Measurements from ENCODE around the gene CNNM2.
"Not testable (repeated sequence)": the region's sequence is repeated elsewhere in the genome, so short reads cannot be mapped to it uniquely, and the experiment has no call there.

GRCh38 chr10:103135168-103135567 is 217.1 kb downstream of the CNNM2 start:
- TF ChIP-seq CTCF (IDR thresholded peaks at IDR 0.05; ENCODE audit: insufficient read depth, low read length, poor library complexity, severe bottlenecking); EZH2phosphoT487 (conservative IDR thresholded peaks at IDR 0.05; ENCODE audit: low read length): not testable (repeated sequence)

All from SU-DHL-6 (cell line).